Effector CD4-positive, alpha-beta T cell (primary cell): Measurements from ENCODE around the gene MAN2B1.
"Not testable (repeated sequence)": the region's sequence is repeated elsewhere in the genome, so short reads cannot be mapped to it uniquely, and the experiment has no call there.

ENCODE experiments used
- DNase-seq: peaks from one replicate; pipeline ENCODE4 v3.0.0-alpha.2; 2020

The MAN2B1 gene

DNA sequence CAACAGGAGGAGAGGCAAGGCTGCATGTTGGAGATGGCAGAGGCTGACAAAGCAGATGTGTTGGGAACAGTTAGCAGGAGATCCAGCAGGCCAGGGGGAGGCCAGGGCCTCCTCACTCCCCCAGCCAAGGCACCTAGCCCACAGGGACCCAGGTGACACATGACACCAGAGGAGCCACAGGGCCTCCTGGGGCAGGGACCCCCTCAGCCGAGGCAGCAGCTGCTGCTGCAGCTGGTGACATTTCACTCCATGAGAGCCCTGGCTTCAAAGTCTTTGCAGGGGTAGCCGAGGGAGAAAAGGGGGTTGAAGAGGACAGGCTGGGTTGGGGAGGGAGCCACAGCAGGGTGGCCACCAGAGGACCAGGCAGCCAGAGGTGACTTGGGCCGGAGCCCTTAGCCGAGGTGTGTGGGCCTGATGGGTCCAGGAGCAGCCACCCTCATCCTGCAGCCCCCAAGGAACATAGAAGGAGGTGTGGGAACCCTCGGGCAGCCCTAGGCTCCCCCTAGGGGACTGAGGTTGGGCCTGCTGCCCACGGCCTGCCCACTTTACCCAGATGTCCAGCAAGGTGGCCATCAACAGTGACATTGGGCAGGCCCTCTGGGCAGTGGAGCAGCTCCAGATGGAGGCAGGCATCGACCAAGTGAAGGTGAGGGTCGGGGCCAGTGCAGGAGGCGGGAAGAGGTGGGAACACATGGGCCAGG, 21.1 kb upstream of the MAN2B1 start, which contains the start of gene GNG14:
TSS of gene GNG14 (plus strand) at position 503 of the 701 bp plus-strand sequence. CDS start at position 554, 51 bp downstream.
- no peak for DNase-seq

DNA sequence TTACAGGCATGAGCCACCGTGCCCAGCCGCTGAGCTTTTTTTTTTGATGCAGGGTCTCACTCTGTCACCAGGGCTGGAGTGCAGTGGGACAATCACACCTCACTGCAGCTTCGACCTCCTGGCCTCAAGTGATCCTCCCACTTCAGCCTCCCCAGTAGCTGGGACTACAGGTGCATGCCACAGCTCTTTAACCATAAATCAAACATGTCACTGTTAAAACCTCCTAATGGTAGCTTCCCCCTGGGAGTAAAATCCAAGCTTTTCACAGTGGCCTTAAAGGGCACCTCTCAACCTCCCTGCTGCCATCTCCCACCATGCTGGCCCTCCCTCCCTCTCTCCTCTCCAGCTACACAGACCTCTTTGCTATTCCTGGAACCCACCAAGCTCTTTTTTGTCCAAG, 19.3 kb upstream of the MAN2B1 start:
- no peak for DNase-seq

DNA sequence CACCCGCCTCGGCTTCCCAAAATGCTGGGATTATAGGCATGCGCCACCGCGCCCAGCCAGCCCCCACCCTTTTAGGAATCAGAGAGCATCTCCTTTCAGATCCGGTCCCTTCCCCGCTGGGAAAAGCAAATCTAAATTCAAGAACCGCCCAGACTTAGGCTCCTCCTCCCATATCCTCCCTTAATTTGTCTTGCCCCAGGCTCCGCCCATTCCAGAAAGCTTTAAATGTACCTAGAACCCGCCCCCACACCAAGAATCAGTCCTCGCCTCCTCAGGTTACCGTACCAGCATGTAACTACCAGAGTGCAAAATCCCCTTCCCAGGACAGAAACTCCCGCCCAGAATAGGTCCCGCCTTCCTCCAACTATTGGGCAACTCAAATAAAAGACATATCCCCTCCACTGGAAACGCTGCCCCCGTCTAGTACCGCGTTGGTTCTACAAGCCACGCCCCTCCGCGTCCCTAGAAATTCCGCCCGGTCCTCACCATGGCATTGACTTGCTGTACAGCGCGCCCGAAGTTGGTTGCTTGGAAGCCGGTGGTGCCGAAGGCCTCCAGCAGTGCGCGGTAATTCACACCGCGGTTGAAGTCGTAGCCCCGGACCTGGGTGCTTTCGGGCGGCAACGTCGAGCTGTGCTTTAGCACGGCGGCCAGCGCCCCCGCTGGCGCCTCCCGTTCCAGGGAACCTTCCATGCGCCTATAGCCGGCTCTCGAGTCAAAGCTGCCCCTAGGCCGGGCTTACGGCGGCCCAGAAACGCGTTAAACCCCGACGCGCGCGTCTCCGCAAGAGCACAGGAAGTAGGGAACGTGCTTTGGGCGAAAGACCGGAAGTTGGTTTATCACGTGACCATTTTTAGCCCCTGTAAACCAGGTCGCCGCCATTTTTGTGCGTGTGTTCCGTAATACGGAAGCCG, 14.8 kb upstream of the MAN2B1 start, which contains the start of gene DHPS:
TSS of gene DHPS (minus strand) at position 807 of the 914 bp plus-strand sequence. CDS start at position 693, 114 bp downstream.
- DNase-seq: peak; percentile 89

DNA sequence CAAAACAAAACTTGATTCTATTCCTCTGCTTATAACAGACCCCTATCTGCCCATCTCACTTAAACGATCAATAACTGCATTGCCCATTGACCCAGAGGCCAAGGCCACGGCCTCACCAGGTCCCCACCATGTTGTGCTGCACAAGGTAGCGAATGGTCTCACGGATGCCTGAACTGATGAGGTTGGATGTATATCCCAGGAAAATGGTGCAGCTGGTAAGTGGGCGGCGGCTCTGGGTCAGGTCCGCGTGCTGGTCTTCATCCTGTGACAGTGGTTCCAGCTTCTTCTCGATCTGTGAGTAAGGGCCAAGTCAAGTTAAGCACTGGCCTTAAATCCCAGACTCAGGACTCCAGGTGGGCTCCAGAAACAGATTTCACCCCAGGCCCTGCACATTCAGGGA, 13.5 kb upstream of the MAN2B1 start:
- DNase-seq: no peak

DNA sequence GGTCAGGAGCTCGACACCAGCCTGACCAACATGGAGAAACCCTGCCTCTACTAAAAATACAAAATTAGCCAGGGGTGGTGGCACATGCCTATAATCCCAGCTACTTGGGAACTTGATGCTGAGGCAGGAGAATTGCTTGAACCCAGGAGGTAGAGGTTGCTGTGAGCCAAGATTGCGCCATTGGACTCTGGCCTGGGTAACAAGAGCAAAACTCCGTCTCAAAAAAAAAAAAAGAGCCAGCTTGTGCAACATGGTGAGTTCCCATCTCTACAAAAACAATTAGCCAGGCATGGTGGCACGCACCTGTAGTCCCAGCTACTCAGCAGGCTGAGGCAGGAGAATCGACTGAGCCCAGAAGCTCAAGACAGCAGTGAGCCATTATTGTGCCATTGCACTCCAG, 11.5 kb upstream of the MAN2B1 start:
- not testable (repeated sequence) for DNase-seq

DNA sequence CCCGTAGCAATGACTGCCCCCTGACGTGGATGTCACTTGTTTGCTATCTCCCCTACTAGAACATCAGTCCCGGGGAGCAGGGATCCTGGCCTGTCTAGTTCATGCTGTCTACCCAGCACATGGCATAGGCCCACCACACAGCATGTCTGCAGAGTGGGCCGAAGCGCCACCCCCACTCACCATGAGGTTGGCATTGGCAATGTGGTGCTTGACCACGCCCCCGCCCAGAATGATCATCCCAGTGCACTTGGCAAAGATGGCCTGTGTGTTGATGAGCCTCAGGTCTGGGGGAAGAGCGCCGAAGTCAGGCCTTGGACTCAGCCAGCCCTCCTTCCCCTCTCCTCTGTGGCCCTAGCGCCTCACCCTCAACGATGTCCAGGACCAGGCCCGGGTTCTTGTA, 10.4 kb upstream of the MAN2B1 start:
- no peak for DNase-seq

DNA sequence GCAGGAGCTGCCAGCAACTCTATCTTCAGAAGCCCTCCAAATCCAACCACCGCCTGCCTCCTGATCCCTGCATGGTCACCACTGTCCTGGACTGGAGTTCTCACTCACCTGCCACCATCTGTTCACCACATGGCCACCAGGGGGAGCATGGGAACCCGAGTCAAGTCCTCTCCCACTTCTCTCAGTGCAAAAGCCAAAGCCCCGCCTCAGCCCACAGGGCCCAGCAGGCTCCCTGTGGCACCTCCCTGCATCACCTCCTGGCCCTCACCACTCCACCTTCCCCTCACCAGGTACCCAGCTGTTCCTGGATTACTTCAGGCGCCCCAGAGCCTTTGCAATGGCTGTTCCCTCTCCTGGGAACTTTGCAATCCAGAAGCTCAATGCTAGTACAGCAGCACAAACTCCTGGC, 9.8 kb upstream of the MAN2B1 start:
- peak; percentile 78 for DNase-seq

- DNase-seq: no peak
Observed at GRCh38 chr19:12675940-12676339, 9.4 kb upstream of the MAN2B1 start.

DNA sequence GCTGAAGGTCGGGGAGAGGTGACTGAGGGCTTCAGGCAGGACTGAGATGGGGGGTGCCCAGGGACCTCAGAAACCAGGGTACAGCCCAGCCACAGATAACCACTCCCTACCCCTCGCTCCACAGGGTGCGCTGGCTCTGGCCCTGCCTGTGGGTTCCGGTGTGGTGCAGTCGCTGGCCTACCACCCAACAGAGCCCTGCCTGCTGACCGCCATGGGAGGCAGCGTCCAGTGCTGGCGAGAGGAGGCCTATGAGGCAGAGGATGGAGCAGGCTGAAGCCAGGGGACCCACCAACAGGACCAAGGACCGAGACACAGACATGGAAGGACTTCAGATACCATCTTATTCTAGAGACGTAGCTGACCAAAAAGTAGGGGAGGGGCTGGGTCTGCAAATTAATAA, 8.9 kb upstream of the MAN2B1 start:
- DNase-seq: no peak

- DNase-seq: no peak
Observed at GRCh38 chr19:12672744-12673143, 6.2 kb upstream of the MAN2B1 start.

GRCh38 chr19:12670159-12670928, 3.8 kb upstream of the MAN2B1 start:
- DNase-seq: no peak

DNA sequence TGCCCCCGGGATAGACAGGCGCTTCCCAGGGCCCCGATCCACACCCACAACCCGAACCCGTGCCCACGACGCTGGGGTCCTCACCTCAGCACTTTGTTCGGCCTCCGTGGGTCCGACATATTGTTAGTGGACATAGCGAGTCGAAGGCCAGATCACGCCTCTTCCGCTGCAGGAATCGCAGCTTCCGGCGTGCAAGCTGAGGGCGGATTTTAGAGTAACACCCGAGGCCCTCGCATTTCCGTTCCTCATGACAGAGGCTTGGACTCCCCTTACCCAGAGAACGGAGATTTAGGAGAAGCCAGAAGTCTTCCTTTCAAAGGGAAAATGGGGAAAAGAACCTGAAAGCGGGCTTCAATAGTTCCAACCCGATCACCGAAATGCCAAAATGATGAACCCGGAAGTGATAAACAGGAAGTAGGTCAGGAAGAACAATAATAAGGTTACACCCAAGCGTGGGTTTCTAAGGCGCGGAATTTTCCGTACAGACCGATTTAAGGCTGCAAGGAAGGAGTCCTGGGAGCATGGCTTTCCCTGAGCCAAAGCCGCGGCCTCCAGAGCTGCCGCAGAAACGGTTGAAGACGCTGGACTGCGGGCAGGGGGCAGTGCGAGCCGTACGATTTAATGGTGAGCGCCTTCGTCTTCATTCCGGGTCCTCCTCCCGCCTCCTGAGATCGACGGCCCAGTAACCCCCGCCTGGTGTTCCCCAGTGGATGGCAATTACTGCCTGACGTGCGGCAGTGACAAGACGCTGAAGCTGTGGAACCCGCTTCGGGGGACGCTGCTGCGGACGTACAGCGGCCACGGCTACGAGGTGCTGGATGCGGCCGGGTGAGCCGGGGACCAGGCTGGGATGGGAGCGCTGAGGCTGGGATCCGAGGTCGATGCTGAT, 3.0 kb upstream of the MAN2B1 start:
- DNase-seq: peak; percentile 68

GRCh38 chr19:12668932-12669269, 2.4 kb upstream of the MAN2B1 start:
- peak; percentile 69 for DNase-seq

DNA sequence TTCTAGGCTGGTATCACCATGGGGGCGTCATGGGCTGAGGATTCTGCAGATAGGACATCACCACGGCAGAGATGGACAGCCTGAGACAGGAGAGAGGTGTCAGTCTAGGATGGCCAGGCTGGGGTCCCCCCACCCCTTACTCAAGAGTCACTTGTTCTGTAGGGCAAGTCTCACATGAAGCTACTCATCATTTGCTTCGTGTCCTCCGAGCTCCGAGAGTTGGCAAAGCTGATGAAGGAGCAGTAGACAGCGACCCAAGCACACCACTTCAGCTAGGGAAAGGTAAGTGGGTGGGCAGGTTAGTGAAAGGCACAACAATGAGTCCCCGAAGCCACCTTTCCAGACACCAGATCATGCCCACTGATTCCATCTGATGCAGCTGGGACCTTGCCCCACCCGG, 1.8 kb upstream of the MAN2B1 start:
- no peak for DNase-seq

GRCh38 chr19:12667731-12668302, 1.3 kb upstream of the MAN2B1 start:
- no peak for DNase-seq

DNA sequence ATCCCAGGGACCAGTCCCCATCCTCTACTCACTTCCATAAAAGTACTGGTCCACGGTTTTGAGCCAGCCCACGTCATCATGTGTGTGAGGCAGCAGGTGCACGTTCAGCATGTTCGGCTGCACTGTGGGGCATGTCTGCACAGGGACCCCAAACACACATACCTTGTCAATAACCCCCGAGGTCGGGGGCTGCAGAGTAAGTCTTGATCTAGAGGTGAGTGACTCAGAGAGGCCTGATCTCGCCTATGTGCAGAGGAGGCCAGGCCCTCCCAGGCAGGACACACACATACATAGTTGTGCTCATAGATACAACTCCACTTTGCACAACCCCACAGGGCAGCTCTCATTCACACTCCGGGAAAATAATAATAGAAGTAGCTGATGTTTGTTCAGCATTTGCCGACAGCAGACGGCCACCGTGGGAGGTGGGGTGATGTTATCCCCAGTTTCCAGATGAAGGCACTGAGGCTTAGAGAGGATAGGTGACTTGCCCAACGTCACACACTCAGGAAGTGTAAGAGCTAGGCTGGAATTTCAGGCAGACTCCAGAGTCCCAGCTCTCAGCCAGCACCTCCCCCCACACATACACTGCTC, 774 bp downstream of the MAN2B1 start:
- no peak for DNase-seq

DNA sequence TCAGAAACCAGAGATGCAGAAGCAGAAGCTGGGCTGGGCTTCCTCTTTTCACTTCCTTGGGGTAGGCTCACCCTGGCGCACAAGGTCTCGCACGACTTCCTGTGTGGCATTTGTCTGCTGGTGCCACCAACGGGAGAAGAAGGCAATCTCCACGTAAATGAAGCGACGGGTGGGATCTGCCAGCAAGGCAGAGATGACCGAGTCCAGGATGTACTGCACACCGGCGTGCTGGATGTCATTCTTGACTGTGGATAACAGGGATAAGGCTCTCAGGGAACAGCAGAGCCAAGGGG, 1.3 kb downstream of the MAN2B1 start:
- peak; percentile 36 for DNase-seq

GRCh38 chr19:12664406-12665280, 1.9 kb downstream of the MAN2B1 start:
- no peak for DNase-seq

DNA sequence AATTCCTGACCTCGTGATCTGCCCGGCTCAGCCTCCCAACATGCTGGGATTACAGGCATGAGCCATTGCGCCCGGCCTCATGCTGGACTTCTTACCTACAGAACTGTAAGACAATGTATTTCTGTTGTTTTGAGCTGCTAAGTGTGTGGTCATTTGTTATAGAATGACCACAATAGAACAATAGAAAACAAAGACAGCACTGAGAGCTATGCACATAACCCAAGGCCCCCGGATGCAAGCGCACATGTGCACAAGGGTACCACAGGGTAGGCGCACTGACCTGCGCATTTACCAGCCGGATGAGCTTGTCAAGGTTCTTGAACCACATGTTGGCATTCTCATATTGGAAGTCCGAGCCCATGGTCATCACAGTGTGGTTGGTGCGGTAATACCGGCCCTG, 5.6 kb downstream of the MAN2B1 start:
- no peak for DNase-seq

DNA sequence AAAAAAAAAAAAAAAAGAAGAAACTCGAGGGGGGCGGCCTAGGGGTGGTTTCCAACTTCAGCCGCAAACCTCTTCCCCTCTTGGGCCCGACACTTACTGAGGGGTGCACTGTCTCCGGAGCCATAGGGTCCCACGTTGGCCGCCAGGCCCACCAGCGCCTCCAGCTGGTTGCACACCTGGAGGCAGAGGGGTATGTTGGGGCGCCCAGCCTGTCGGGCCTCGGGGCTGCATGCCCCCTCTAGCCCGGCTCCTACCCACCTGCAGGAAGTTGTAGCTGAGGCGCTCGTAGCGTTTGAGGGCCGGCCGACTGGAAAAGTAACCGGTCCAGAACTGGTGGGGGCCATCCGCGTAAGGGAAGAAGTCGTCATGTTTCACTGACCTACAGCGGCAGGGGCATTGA, 8.6 kb downstream of the MAN2B1 start:
- DNase-seq: no peak
